Activated gamma-delta T cell (primary cell): ENCODE results near the gene PRKAB2.
"Not testable (repeated sequence)": the region's sequence is repeated elsewhere in the genome, so short reads cannot be mapped to it uniquely, and the experiment has no call there.

Experiments
- DNase-seq: peaks from one replicate; lab custom pipeline; 2025; lab: John Stamatoyannopoulos, UW

Gene PRKAB2

GRCh38 chr1:147171399-147172167 lies 687 bp downstream of the PRKAB2 start:
- no peak for DNase-seq

GRCh38 chr1:147169840-147170674 lies 2.2 kb downstream of the PRKAB2 start:
- DNase-seq, result no peak

- DNase-seq, result no peak
These were observed 3.1 kb downstream of the PRKAB2 start for GRCh38 chr1:147169171-147169570.

DNA sequence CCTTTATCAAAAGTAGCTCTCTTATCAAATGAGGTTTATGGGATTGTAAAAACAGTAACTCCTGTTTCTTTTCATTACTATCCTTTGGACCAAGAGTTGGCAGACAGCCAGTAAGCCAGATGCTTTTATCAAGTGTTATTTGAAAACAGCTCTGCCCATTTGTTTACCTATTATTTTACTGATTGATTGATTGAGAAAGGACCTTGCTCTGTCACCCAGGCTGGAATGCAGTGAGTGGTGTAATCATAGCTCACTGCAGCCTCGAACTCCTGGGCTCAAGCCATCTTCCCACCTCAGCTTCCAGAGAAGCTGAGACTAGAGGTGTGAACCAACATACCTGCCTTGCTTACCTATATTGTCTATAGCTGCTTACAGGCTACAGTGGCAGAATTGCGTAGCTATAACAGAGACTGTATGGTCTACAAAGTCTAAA lies 3.6 kb downstream of the PRKAB2 start:
- no peak for DNase-seq

DNA sequence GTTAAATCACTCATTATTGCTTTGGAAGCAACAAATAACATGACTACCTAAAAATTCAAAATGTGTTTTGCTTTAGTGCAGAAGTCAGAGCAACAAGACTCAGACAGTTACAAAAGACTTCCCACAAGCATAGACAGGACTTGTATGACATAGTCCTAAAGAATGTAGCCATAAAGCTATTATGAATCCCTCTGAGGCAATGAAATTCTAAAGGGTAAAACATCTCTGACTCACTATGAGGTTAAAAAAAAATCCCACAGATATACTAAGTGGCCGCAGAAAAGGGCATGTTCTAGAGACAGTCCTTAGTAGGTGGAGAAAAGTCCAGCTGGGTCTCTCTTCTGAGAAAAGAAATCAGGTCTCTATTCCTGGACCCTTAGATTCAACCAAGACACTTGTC lies 4.9 kb downstream of the PRKAB2 start:
- DNase-seq, result no peak

GRCh38 chr1:147163019-147163418 lies 9.3 kb downstream of the PRKAB2 start:
- DNase-seq, result no peak

GRCh38 chr1:147162093-147162492 lies 10.2 kb downstream of the PRKAB2 start:
- DNase-seq, result no peak

DNA sequence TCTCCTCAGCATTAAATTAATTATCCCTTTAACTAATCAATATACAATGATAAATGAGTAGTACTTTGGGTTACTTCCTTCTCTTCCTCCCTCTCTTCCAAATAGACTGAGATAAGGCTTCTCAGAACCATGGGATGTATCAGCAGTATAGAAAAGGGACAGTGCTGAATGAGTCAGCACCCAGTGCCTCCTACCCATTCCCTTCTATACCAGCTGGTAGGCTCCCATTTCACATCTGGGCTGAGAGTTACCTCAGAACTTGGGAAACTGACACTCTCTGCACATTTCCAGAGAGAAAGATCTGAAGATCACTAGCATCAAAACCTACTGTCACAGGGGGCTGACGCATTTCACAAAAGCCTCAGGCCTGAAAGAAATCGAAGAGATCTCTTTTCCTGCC lies 15.2 kb downstream of the PRKAB2 start:
- DNase-seq, result not testable (repeated sequence)

- DNase-seq, result no peak
These were observed 15.6 kb downstream of the PRKAB2 start for GRCh38 chr1:147156642-147157041.

GRCh38 chr1:147152772-147153171 lies 19.5 kb downstream of the PRKAB2 start:
- DNase-seq, result no peak

DNA sequence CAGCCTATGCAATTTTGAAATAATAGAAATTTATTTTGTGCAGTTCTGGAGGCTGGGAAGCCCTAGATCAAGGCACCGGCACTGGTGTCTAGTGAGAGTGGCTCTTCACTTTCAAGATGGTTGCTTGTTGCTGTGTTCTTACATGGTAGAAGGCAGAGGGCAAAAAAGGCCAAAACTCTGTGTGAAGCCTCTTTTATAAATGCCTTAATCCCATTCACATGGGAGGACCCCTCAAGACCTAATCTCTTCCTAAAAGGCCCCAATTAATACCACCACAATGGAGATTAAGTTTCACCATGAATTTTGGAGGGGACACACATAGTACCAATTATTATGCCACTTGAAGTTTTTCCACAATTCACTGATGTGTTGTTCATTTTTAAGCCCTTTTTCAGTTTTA lies 21.0 kb downstream of the PRKAB2 start:
- no peak for DNase-seq

GRCh38 chr1:147142886-147143285 lies 29.4 kb downstream of the PRKAB2 start:
- no peak for DNase-seq

- not testable (repeated sequence) for DNase-seq
These were observed 41.5 kb downstream of the PRKAB2 start for GRCh38 chr1:147130721-147131120.

- no peak for DNase-seq
These were observed 43.0 kb downstream of the PRKAB2 start for GRCh38 chr1:147129116-147129873.

DNA sequence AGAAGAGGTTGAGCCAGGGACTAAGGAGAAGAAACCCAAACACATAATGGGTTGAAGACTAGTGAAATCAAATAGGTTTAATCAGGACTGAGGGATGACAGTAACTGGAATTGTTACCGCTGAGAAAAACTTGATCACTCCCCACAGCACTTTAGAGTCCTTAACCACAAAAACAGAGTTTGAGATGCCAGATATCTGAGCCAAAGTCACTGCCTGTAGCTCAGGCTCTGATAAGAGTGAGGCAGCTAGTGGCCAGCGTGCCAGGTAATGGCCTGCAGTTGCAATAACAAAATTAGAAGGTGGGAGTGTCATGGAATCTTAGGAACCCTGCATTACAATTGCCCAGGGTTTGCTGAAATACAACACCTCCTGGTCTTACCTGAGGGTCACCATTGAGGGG lies 48.0 kb downstream of the PRKAB2 start:
- DNase-seq, result no peak

DNA sequence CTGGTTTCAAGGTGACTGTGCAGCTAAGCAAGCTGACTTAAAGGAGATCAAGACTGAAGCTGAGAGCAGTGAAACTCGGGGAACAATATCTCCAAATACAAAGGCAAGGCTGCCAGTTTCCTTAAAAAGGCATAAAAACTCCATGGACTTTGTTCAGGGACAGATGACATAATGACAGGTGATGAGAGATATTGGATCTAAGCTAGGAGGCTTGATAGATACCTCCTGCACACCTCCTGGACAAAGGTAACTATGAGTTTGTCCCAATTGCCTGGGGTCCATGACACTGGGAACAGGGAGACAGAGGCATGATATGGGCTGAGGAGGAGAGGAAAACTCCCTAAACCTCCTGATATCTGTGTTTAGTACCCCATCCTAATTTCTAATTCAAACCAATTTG lies 55.2 kb downstream of the PRKAB2 start:
- no peak for DNase-seq

GRCh38 chr1:147115496-147115895 lies 56.8 kb downstream of the PRKAB2 start:
- DNase-seq, result no peak

GRCh38 chr1:147115079-147115478 lies 57.2 kb downstream of the PRKAB2 start:
- not testable (repeated sequence) for DNase-seq

DNA sequence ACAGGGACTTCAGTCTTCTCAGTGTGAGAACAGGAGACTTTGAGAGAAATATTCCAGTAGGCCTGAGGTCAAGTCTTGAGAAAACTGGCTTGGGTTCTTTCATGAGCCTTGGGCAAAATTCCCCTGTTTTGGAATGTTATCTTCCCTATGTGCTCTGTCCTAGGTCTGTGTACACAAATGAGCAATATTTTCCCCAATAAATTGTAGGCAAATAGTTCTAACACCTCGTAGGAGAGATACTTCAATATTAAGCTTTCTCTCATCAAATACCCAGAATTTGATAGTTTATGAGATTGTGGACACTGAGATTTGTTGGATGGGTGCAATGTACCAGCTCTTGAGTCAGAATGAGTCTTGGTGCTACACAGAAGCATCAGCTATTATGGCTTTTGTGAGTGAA lies 57.9 kb downstream of the PRKAB2 start:
- not testable (repeated sequence) for DNase-seq

GRCh38 chr1:147111381-147112130 lies 60.7 kb downstream of the PRKAB2 start:
- no peak for DNase-seq

DNA sequence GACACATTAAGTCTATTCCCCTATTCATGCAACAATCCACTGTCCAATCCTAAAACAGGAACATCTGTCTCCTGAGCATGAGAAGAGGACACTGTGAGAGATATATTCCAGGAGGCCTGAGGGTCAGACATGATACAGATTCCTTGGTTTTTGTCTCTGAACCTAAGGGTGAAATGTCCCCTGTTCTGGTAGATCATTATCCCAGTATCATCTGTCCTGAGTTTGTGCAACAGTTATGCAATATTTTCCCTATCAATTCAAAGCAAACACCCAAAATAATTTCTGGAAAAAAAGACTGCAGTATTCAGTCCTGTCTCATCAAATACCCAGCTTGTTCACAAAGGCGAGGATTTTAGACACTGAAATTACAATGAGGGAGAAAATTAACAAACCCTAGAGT lies 61.4 kb downstream of the PRKAB2 start:
- DNase-seq, result no peak

DNA sequence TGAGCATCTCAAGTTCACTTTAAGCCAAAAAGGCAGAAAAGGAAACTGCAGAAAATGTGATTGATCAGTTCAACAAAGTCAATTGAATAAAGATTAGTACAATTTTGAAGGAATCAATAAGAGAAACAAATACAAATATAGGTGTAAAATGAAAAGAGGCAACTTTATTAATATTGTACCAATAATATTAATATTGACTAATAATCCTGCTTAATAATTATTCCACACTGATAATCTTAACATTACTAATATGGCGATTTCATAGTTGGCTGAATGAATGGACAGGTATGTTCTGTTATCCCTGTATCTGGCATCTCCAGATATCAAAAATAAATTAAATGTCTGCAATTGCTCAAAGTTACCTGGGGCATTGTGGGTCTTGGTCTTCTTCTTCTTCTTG lies 61.8 kb downstream of the PRKAB2 start:
- DNase-seq, result no peak
